Measurements from ENCODE around the gene TNFRSF12A. TPM values are rescaled to one million over a fixed set of nuclear protein-coding genes. Genes with fewer than 3 reads are reported as not detected.

Gene TNFRSF12A
- total and polyA plus RNA-seq, 5 donors from 2014 or later, result 0.69 to 1.2 (median 0.86) TPM; not detected in 1

DNA sequence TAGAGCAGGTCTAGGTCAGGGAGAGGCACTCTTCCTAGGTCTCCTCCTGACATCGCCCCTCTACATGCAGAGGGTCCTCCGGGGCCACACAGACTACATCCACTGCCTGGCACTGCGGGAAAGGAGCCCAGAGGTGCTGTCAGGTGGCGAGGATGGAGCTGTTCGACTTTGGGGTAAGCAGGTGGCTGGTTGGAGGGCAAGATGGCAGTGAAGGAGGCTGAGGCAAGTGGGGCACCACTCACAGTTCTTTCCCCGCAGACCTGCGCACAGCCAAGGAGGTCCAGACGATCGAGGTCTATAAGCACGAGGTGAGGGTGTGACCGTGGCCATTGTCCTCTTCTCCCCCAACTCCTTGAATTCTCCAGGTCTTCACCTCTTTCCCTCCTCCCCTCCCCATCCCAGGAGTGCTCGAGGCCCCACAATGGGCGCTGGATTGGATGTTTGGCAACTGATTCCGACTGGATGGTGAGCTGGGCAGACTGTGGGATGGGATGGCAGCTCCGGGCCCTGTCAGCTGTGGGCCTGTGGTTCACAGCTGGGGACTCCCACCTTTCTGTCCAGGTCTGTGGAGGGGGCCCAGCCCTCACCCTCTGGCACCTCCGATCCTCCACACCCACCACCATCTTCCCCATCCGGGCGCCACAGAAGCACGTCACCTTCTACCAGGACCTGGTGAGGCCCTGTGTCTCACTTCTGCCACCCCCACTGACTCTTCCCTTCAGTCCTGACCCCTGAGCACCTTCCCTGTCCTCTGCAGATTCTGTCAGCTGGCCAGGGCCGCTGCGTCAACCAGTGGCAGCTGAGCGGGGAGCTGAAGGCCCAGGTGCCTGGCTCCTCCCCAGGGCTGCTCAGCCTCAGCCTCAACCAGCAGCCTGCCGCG lies 6.7 kb downstream of the TNFRSF12A start:
- peak overlapping the region in 1 of 4 donors; percentile 49 for H3K4me3 Mint-ChIP-seq
- Histone ChIP-seq H3K9me3 (ENCODE audit: control insufficient read depth in 2 of 2, low read length in 2 of 2) (no peaks in the 10 kb centered on the region), H3K27me3 (ENCODE audit: control insufficient read depth, insufficient read depth, low read length) (peaks cover 3% of the 10 kb centered on the region), H3K4me3 (ENCODE audit: low read depth, low read length) (no peak overlapping the region), H3K4me1 (ENCODE audit: control insufficient read depth, insufficient read depth, low read length, poor library complexity, severe bottlenecking) (peaks cover 51% of the 10 kb centered on the region), H3K27ac (ENCODE audit: insufficient read depth, low read length, poor library complexity, severe bottlenecking) (no peak overlapping the region), H3K36me3 (ENCODE audit: control insufficient read depth, insufficient read depth, low read length) (peaks cover 11% of the 10 kb centered on the region)
- H3K27ac Mint-ChIP-seq, result no peak overlapping the region
- peaks cover 0 to 2% (median 0%) of the 10 kb centered on the region in 7 donors for H3K9me3 Mint-ChIP-seq
- ATAC-seq (ENCODE audit: low read depth in 2 of 2) (no peak), DNase-seq (no peak)
- peaks cover 4% of the 10 kb centered on the region for H3K36me3 Mint-ChIP-seq
- H3K27me3 Mint-ChIP-seq, result peaks cover 35% of the 10 kb centered on the region
- H3K4me1 Mint-ChIP-seq, result peaks cover 4 to 61% (median 29%) of the 10 kb centered on the region in 4 donors

GRCh38 chr16:3027489-3027795 lies 7.3 kb downstream of the TNFRSF12A start:
- Histone ChIP-seq H3K36me3 (ENCODE audit: control insufficient read depth, insufficient read depth, low read length) (peaks cover 11% of the 10 kb centered on the region), H3K27me3 (ENCODE audit: control insufficient read depth, insufficient read depth, low read length) (peaks cover 7% of the 10 kb centered on the region), H3K27ac (ENCODE audit: insufficient read depth, low read length, poor library complexity, severe bottlenecking) (no peak overlapping the region), H3K4me3 (ENCODE audit: low read depth, low read length) (no peak overlapping the region), H3K4me1 (ENCODE audit: control insufficient read depth, insufficient read depth, low read length, poor library complexity, severe bottlenecking) (peaks cover 45% of the 10 kb centered on the region), H3K9me3 (ENCODE audit: control insufficient read depth in 2 of 2, low read length in 2 of 2) (no peaks in the 10 kb centered on the region)
- Mint-ChIP-seq H3K9me3 (peaks cover 0 to 2% (median 0%) of the 10 kb centered on the region in 7 donors), H3K4me3 (peak overlapping the region in 1 of 4 donors; percentile 27), H3K27me3 (peaks cover 37% of the 10 kb centered on the region), H3K36me3 (peaks cover 4% of the 10 kb centered on the region), H3K4me1 (peaks cover 4 to 55% (median 25%) of the 10 kb centered on the region in 4 donors), H3K27ac (peak overlapping the region in 1 of 3 donors; percentile 43)
- no peak for ATAC-seq (ENCODE audit: low read depth in 2 of 2)
- no peak for DNase-seq

DNA sequence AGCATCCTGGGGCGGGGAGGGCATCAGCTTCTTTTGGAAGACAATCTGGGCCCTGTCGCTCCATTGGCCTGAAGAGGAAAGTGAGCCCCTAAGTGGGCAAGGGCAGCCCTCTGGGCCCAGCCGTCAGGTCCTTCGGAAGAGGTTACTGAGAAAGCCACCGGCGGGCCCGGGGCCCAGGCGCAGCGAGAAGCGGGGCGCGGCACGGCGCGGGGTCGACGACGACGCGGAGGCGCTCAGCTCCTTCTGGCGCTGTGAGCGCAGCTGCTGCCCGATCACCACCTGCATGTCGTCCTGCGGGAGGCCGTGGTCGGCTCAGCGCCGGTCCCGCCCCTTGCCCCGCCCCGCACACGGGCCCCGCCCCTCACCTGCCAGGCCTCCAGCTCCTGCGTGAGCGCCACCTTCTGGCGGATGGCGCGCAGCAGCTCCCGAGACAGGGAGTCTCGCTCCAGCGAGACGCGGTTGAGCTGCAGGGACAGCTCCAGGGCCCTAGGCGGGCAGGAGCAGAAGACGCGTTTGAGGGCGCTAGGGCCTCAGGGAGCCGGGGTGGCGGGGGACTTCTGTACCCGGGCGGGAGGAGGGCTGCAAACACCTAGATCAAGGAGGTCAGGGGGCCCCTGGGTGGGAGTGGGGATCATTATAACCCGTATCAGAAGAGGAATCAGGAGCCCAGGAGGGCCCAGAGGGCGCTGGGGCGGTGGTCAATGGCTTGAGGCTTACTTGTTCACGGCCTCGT lies 8.0 kb downstream of the TNFRSF12A start:
- peaks cover 4% of the 10 kb centered on the region for H3K36me3 Mint-ChIP-seq
- Histone ChIP-seq H3K36me3 (ENCODE audit: control insufficient read depth, insufficient read depth, low read length) (peaks cover 11% of the 10 kb centered on the region), H3K27me3 (ENCODE audit: control insufficient read depth, insufficient read depth, low read length) (peaks cover 9% of the 10 kb centered on the region), H3K9me3 (ENCODE audit: control insufficient read depth in 2 of 2, low read length in 2 of 2) (no peaks in the 10 kb centered on the region), H3K27ac (ENCODE audit: insufficient read depth, low read length, poor library complexity, severe bottlenecking) (no peak overlapping the region), H3K4me3 (ENCODE audit: low read depth, low read length) (no peak overlapping the region), H3K4me1 (ENCODE audit: control insufficient read depth, insufficient read depth, low read length, poor library complexity, severe bottlenecking) (peaks cover 38% of the 10 kb centered on the region)
- DNase-seq (peak; percentile 79 to 88 (median 84)), ATAC-seq (ENCODE audit: low read depth in 2 of 2) (peak; percentile 40)
- peaks cover 44% of the 10 kb centered on the region for H3K27me3 Mint-ChIP-seq
- H3K27ac Mint-ChIP-seq, result no peak overlapping the region
- H3K9me3 Mint-ChIP-seq, result peaks cover 0 to 3% (median 0%) of the 10 kb centered on the region in 7 donors
- peak overlapping the region in 1 of 4 donors; percentile 41 for H3K4me3 Mint-ChIP-seq
- H3K4me1 Mint-ChIP-seq, result peaks cover 4 to 48% (median 20%) of the 10 kb centered on the region in 4 donors

DNA sequence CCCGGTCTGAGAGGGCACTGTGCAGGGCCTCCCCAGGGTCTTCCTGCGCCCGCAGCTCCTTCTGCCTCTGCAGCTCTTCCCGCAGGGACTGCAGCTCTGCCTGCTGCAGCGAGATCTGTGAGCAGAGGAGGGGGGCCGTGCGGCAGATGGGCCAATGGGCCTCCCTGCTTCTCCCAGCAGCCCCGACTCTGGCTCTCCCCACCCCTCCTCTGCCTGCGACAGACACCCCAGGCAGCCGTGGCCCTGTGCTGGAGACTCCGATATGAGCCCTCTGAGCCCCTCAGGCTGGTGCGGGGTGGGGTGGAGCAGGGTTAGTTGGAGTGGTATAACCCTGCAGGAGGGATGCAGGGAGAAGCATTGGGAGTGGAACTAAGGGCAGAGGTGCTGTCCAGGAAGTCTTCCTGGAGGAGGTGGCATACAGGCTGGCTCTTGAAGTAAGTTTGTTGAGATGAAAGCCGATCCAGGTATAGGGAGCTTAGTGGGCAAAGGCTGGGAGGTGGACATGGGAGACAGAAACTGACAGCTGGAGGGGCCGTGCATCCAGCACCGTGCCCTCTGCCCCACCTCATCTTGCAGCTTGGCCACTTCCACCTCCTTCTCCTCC lies 8.7 kb downstream of the TNFRSF12A start:
- Histone ChIP-seq H3K36me3 (ENCODE audit: control insufficient read depth, insufficient read depth, low read length) (peaks cover 11% of the 10 kb centered on the region), H3K27me3 (ENCODE audit: control insufficient read depth, insufficient read depth, low read length) (peaks cover 16% of the 10 kb centered on the region), H3K4me3 (ENCODE audit: low read depth, low read length) (no peak overlapping the region), H3K27ac (ENCODE audit: insufficient read depth, low read length, poor library complexity, severe bottlenecking) (no peak overlapping the region), H3K9me3 (ENCODE audit: control insufficient read depth in 2 of 2, low read length in 2 of 2) (no peaks in the 10 kb centered on the region), H3K4me1 (ENCODE audit: control insufficient read depth, insufficient read depth, low read length, poor library complexity, severe bottlenecking) (peaks cover 31% of the 10 kb centered on the region)
- H3K9me3 Mint-ChIP-seq, result peaks cover 0 to 3% (median 0%) of the 10 kb centered on the region in 7 donors
- ATAC-seq (ENCODE audit: low read depth in 2 of 2), result no peak
- DNase-seq, result no peak
- H3K4me3 Mint-ChIP-seq, result peak overlapping the region in 2 of 4 donors; percentile 40 to 41
- peaks cover 4% of the 10 kb centered on the region for H3K36me3 Mint-ChIP-seq
- H3K4me1 Mint-ChIP-seq, result peaks cover 4 to 41% (median 20%) of the 10 kb centered on the region in 4 donors
- H3K27ac Mint-ChIP-seq, result no peak overlapping the region
- peaks cover 50% of the 10 kb centered on the region for H3K27me3 Mint-ChIP-seq

DNA sequence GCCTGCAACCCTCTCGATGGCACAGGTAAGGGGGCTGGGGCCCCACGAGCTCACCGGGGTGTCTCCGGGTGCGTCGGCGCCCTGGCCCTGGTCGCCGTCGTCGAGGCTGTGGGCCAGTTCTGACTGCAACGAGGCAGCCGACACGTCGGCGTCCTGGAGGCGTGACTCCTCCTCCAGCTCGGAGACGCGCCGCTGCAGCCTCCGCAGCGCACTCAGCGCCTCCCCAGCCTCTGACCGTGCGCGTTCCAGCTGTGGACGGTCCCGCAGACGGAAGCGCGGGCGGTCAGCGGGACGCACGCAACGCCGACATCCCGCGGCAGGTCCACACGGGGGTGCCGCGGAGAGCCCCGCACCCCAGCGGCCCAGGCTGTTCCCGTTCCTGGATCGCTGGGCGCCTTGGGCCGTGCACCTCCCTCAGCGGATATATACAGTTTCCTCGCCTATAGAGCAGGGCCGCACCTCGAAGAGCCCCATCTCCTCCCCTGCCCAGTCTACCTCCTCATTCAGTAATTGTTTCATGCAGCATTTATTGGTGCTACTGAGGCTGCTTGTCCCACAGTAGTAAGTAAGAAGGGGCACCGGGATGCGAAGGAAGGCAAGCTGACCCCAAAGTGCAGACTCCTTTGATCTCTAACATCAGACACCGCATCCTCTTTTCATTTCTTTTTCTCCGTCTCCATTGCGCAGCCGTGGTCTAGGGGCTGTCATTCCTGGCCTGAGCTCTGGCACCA lies 9.5 kb downstream of the TNFRSF12A start:
- Mint-ChIP-seq H3K36me3 (no peaks in the 10 kb centered on the region), H3K27ac (no peak overlapping the region), H3K27me3 (peaks cover 51% of the 10 kb centered on the region), H3K9me3 (peaks cover 0 to 4% (median 0%) of the 10 kb centered on the region in 7 donors), H3K4me3 (peak overlapping the region; percentile 40 to 89 (median 67)), H3K4me1 (peaks cover 0 to 34% (median 14%) of the 10 kb centered on the region in 4 donors)
- Histone ChIP-seq H3K9me3 (ENCODE audit: control insufficient read depth in 2 of 2, low read length in 2 of 2) (no peaks in the 10 kb centered on the region), H3K36me3 (ENCODE audit: control insufficient read depth, insufficient read depth, low read length) (peaks cover 11% of the 10 kb centered on the region), H3K27ac (ENCODE audit: insufficient read depth, low read length, poor library complexity, severe bottlenecking) (no peak overlapping the region), H3K27me3 (ENCODE audit: control insufficient read depth, insufficient read depth, low read length) (peaks cover 21% of the 10 kb centered on the region), H3K4me1 (ENCODE audit: control insufficient read depth, insufficient read depth, low read length, poor library complexity, severe bottlenecking) (peaks cover 26% of the 10 kb centered on the region), H3K4me3 (ENCODE audit: low read depth, low read length) (peak overlapping the region; percentile 19)
- ATAC-seq (ENCODE audit: low read depth in 2 of 2), result peak in 1 of 2 donors; percentile 19
- DNase-seq, result peak in 1 of 3 donors; percentile 62

- DNase-seq, result no peak
- no peak overlapping the region for H3K27ac Mint-ChIP-seq
- H3K4me1 Mint-ChIP-seq, result peaks cover 0 to 34% (median 12%) of the 10 kb centered on the region in 4 donors
- H3K9me3 Mint-ChIP-seq, result peaks cover 0 to 7% (median 0%) of the 10 kb centered on the region in 7 donors
- peaks cover 56% of the 10 kb centered on the region for H3K27me3 Mint-ChIP-seq
- H3K27ac ChIP-seq (ENCODE audit: insufficient read depth, low read length, poor library complexity, severe bottlenecking), result no peak overlapping the region
- peaks cover 23% of the 10 kb centered on the region for H3K27me3 ChIP-seq (ENCODE audit: control insufficient read depth, insufficient read depth, low read length)
- peaks cover 11% of the 10 kb centered on the region for H3K36me3 ChIP-seq (ENCODE audit: control insufficient read depth, insufficient read depth, low read length)
- peak overlapping the region in 3 of 4 donors; percentile 40 to 72 (median 62) for H3K4me3 Mint-ChIP-seq
- no peaks in the 10 kb centered on the region for H3K9me3 ChIP-seq (ENCODE audit: control insufficient read depth in 2 of 2, low read length in 2 of 2)
- H3K36me3 Mint-ChIP-seq, result no peaks in the 10 kb centered on the region
- peaks cover 26% of the 10 kb centered on the region for H3K4me1 ChIP-seq (ENCODE audit: control insufficient read depth, insufficient read depth, low read length, poor library complexity, severe bottlenecking)
- no peak for ATAC-seq (ENCODE audit: low read depth in 2 of 2)
- H3K4me3 ChIP-seq (ENCODE audit: low read depth, low read length), result no peak overlapping the region
These were observed 10.3 kb downstream of the TNFRSF12A start for GRCh38 chr16:3030222-3031212.

All from CD4-positive, CD25-positive, alpha-beta regulatory T cell (primary cell).